VCaP (cell line): Measurements from ENCODE around the gene ANKRD60.

Experiments
- H3K27ac ChIP-seq: fragments of 450-650 bp; 2 replicates; pipeline ENCODE4 v1.5.1; 2017
- CTCF ChIP-seq: fragments of 450-650 bp; conservative IDR thresholded peaks from 2 replicates; pipeline ENCODE4 v1.5.1; 2017; ENCODE audit warnings: mild to moderate bottlenecking, moderate library complexity

Gene ANKRD60

GRCh38 chr20:58169450-58169849, 59.0 kb downstream of the ANKRD60 start:
- no peak overlapping the region for H3K27ac ChIP-seq
- TF ChIP-seq CTCF, result no peak

- TF ChIP-seq CTCF, result no peak
- no peak overlapping the region for H3K27ac ChIP-seq
Measured at GRCh38 chr20:58168843-58169242, 59.6 kb downstream of the ANKRD60 start.

GRCh38 chr20:58167759-58168158, 60.7 kb downstream of the ANKRD60 start:
- H3K27ac ChIP-seq, result no peak overlapping the region
- TF ChIP-seq CTCF, result no peak
